GM19463 (cell line): ENCODE results near the gene SEL1L2.

Source experiments
- ATAC-seq: cut with Tn5 transposase; IDR thresholded peaks from one replicate; pipeline ENCODE4 v1.9.1; 2021; ENCODE audit warnings: mild to moderate bottlenecking, moderate library complexity; ENCODE audit not compliant: unreplicated experiment

The SEL1L2 gene

GRCh38 chr20:13819885-13820645 lies 170.3 kb downstream of the SEL1L2 start:
- ATAC-seq = peak; percentile 82

GRCh38 chr20:13817342-13817741 lies 173.1 kb downstream of the SEL1L2 start:
- no peak for ATAC-seq

GRCh38 chr20:13816757-13817156 lies 173.7 kb downstream of the SEL1L2 start:
- no peak for ATAC-seq

GRCh38 chr20:13814672-13815071 lies 175.7 kb downstream of the SEL1L2 start:
- ATAC-seq = no peak

GRCh38 chr20:13813910-13814309 lies 176.5 kb downstream of the SEL1L2 start:
- ATAC-seq = no peak

GRCh38 chr20:13810446-13810845 lies 180.0 kb downstream of the SEL1L2 start:
- ATAC-seq = no peak

GRCh38 chr20:13809855-13810254 lies 180.6 kb downstream of the SEL1L2 start:
- ATAC-seq = no peak

- ATAC-seq = no peak
Observed at GRCh38 chr20:13809373-13809772, 181.0 kb downstream of the SEL1L2 start.

GRCh38 chr20:13800728-13801134 lies 189.7 kb downstream of the SEL1L2 start:
- ATAC-seq = no peak

- ATAC-seq = no peak
Observed at GRCh38 chr20:13799974-13800373, 190.4 kb downstream of the SEL1L2 start.
